ENCODE results near the gene KCTD15.

KCTD15 gene

GRCh38 chr19:33780746-33781145 lies 15.9 kb upstream of the KCTD15 start:
- Histone ChIP-seq H3K79me2 (ENCODE audit: control insufficient read depth, insufficient read depth, low read length, unreplicated experiment) (no peaks in the 10 kb centered on the region), H3K27ac (ENCODE audit: low read depth, low read length) (no peak overlapping the region), H3K36me3 (ENCODE audit: insufficient read depth, low read length) (no peaks in the 10 kb centered on the region), H3K4me3 (ENCODE audit: low read depth, low read length) (no peak overlapping the region), H3K27me3 (ENCODE audit: insufficient read depth, low read length) (peaks cover 29% of the 10 kb centered on the region; the same call in 1 of the 2 replicates), H2AFZ (ENCODE audit: low read length, unreplicated experiment) (no peak overlapping the region), H3K4me1 (ENCODE audit: control insufficient read depth, insufficient read depth, low read length, unreplicated experiment) (no peaks in the 10 kb centered on the region)

- H2AFZ ChIP-seq (ENCODE audit: low read length, unreplicated experiment), result no peak overlapping the region
- H3K79me2 ChIP-seq (ENCODE audit: control insufficient read depth, insufficient read depth, low read length, unreplicated experiment), result no peaks in the 10 kb centered on the region
- no peak overlapping the region for H3K4me3 ChIP-seq (ENCODE audit: low read depth, low read length)
- H3K27ac ChIP-seq (ENCODE audit: low read depth, low read length), result no peak overlapping the region
- H3K36me3 ChIP-seq (ENCODE audit: insufficient read depth, low read length), result no peaks in the 10 kb centered on the region
- peaks cover 29% of the 10 kb centered on the region; the same call in 1 of the 2 replicates for H3K27me3 ChIP-seq (ENCODE audit: insufficient read depth, low read length)
- H3K4me1 ChIP-seq (ENCODE audit: control insufficient read depth, insufficient read depth, low read length, unreplicated experiment), result no peaks in the 10 kb centered on the region
These were observed 15.2 kb upstream of the KCTD15 start for GRCh38 chr19:33781415-33781935.

GRCh38 chr19:33781996-33782395 lies 14.7 kb upstream of the KCTD15 start:
- H3K79me2 ChIP-seq (ENCODE audit: control insufficient read depth, insufficient read depth, low read length, unreplicated experiment), result no peaks in the 10 kb centered on the region
- H3K27me3 ChIP-seq (ENCODE audit: insufficient read depth, low read length), result peaks cover 29% of the 10 kb centered on the region; the same call in 1 of the 2 replicates
- no peaks in the 10 kb centered on the region for H3K4me1 ChIP-seq (ENCODE audit: control insufficient read depth, insufficient read depth, low read length, unreplicated experiment)
- no peak overlapping the region for H2AFZ ChIP-seq (ENCODE audit: low read length, unreplicated experiment)
- no peak overlapping the region for H3K27ac ChIP-seq (ENCODE audit: low read depth, low read length)
- no peaks in the 10 kb centered on the region for H3K36me3 ChIP-seq (ENCODE audit: insufficient read depth, low read length)
- no peak overlapping the region for H3K4me3 ChIP-seq (ENCODE audit: low read depth, low read length)

- peaks cover 27% of the 10 kb centered on the region; the same call in 1 of the 2 replicates for H3K27me3 ChIP-seq (ENCODE audit: insufficient read depth, low read length)
- H3K4me3 ChIP-seq (ENCODE audit: low read depth, low read length), result no peak overlapping the region
- H3K27ac ChIP-seq (ENCODE audit: low read depth, low read length), result no peak overlapping the region
- H3K36me3 ChIP-seq (ENCODE audit: insufficient read depth, low read length), result no peaks in the 10 kb centered on the region
- no peaks in the 10 kb centered on the region for H3K4me1 ChIP-seq (ENCODE audit: control insufficient read depth, insufficient read depth, low read length, unreplicated experiment)
- H3K79me2 ChIP-seq (ENCODE audit: control insufficient read depth, insufficient read depth, low read length, unreplicated experiment), result no peaks in the 10 kb centered on the region
- H2AFZ ChIP-seq (ENCODE audit: low read length, unreplicated experiment), result no peak overlapping the region
These were observed 12.2 kb upstream of the KCTD15 start for GRCh38 chr19:33784432-33784831.

GRCh38 chr19:33785795-33786194 lies 10.9 kb upstream of the KCTD15 start:
- no peak overlapping the region for H2AFZ ChIP-seq (ENCODE audit: low read length, unreplicated experiment)
- no peaks in the 10 kb centered on the region for H3K4me1 ChIP-seq (ENCODE audit: control insufficient read depth, insufficient read depth, low read length, unreplicated experiment)
- no peak overlapping the region for H3K27ac ChIP-seq (ENCODE audit: low read depth, low read length)
- H3K4me3 ChIP-seq (ENCODE audit: low read depth, low read length), result no peak overlapping the region
- H3K36me3 ChIP-seq (ENCODE audit: insufficient read depth, low read length), result no peaks in the 10 kb centered on the region
- H3K27me3 ChIP-seq (ENCODE audit: insufficient read depth, low read length), result peaks cover 15% of the 10 kb centered on the region; the same call in 1 of the 2 replicates
- H3K79me2 ChIP-seq (ENCODE audit: control insufficient read depth, insufficient read depth, low read length, unreplicated experiment), result no peaks in the 10 kb centered on the region

GRCh38 chr19:33788676-33789075 lies 8.0 kb upstream of the KCTD15 start:
- Histone ChIP-seq H3K79me2 (ENCODE audit: control insufficient read depth, insufficient read depth, low read length, unreplicated experiment) (no peaks in the 10 kb centered on the region), H3K4me3 (ENCODE audit: low read depth, low read length) (no peak overlapping the region), H3K27me3 (ENCODE audit: insufficient read depth, low read length) (0 out of 2 replicates have a peak, but pooled peaks cover 9% of the 10 kb centered on the region), H2AFZ (ENCODE audit: low read length, unreplicated experiment) (no peak overlapping the region), H3K27ac (ENCODE audit: low read depth, low read length) (no peak overlapping the region), H3K36me3 (ENCODE audit: insufficient read depth, low read length) (no peaks in the 10 kb centered on the region), H3K4me1 (ENCODE audit: control insufficient read depth, insufficient read depth, low read length, unreplicated experiment) (no peaks in the 10 kb centered on the region)

- H3K79me2 ChIP-seq (ENCODE audit: control insufficient read depth, insufficient read depth, low read length, unreplicated experiment), result no peaks in the 10 kb centered on the region
These were observed 7.3 kb upstream of the KCTD15 start for GRCh38 chr19:33789344-33789743.

GRCh38 chr19:33794683-33795369 lies 1.8 kb upstream of the KCTD15 start:
- H3K4me3 ChIP-seq (ENCODE audit: low read depth, low read length), result peak overlapping the region; percentile 89
- H3K4me1 ChIP-seq (ENCODE audit: control insufficient read depth, insufficient read depth, low read length, unreplicated experiment), result peaks cover 8% of the 10 kb centered on the region
- peak overlapping the region; percentile 74; the same call in 1 of the 2 replicates for H3K27ac ChIP-seq (ENCODE audit: low read depth, low read length)
- no peaks in the 10 kb centered on the region for H3K27me3 ChIP-seq (ENCODE audit: insufficient read depth, low read length)
- H2AFZ ChIP-seq (ENCODE audit: low read length, unreplicated experiment), result peak overlapping the region; percentile 38
- H3K36me3 ChIP-seq (ENCODE audit: insufficient read depth, low read length), result no peaks in the 10 kb centered on the region
- H3K79me2 ChIP-seq (ENCODE audit: control insufficient read depth, insufficient read depth, low read length, unreplicated experiment), result no peaks in the 10 kb centered on the region

More at GRCh38 chr19:33789344-33789743, 7.3 kb upstream of the KCTD15 start:
- Histone ChIP-seq H3K27ac (ENCODE audit: low read depth, low read length) (no peak overlapping the region), H3K36me3 (ENCODE audit: insufficient read depth, low read length) (no peaks in the 10 kb centered on the region), H3K4me1 (ENCODE audit: control insufficient read depth, insufficient read depth, low read length, unreplicated experiment) (peaks cover 2% of the 10 kb centered on the region), H3K4me3 (ENCODE audit: low read depth, low read length) (no peak overlapping the region), H2AFZ (ENCODE audit: low read length, unreplicated experiment) (no peak overlapping the region), H3K27me3 (ENCODE audit: insufficient read depth, low read length) (0 out of 2 replicates have a peak, but pooled peaks cover 9% of the 10 kb centered on the region)

GRCh38 chr19:33795370-33796163 lies 1.1 kb upstream of the KCTD15 start:
- Histone ChIP-seq H3K27ac (ENCODE audit: low read depth, low read length) (peak overlapping the region; percentile 74), H3K4me3 (ENCODE audit: low read depth, low read length) (peak overlapping the region; percentile 89), H2AFZ (ENCODE audit: low read length, unreplicated experiment) (peak overlapping the region; percentile 38)

GRCh38 chr19:33797802-33798671 lies 1.4 kb downstream of the KCTD15 start:
- H3K36me3 ChIP-seq (ENCODE audit: insufficient read depth, low read length), result no peaks in the 10 kb centered on the region
- H2AFZ ChIP-seq (ENCODE audit: low read length, unreplicated experiment), result peak overlapping the region; percentile 38
- peak overlapping the region; percentile 89 for H3K4me3 ChIP-seq (ENCODE audit: low read depth, low read length)
- H3K4me1 ChIP-seq (ENCODE audit: control insufficient read depth, insufficient read depth, low read length, unreplicated experiment), result peaks cover 8% of the 10 kb centered on the region
- H3K27me3 ChIP-seq (ENCODE audit: insufficient read depth, low read length), result no peaks in the 10 kb centered on the region
- H3K79me2 ChIP-seq (ENCODE audit: control insufficient read depth, insufficient read depth, low read length, unreplicated experiment), result no peaks in the 10 kb centered on the region
- H3K27ac ChIP-seq (ENCODE audit: low read depth, low read length), result no peak overlapping the region

More at GRCh38 chr19:33795370-33796163, 1.1 kb upstream of the KCTD15 start:
- peaks cover 8% of the 10 kb centered on the region for H3K4me1 ChIP-seq (ENCODE audit: control insufficient read depth, insufficient read depth, low read length, unreplicated experiment)
- H3K36me3 ChIP-seq (ENCODE audit: insufficient read depth, low read length), result no peaks in the 10 kb centered on the region
- H3K27me3 ChIP-seq (ENCODE audit: insufficient read depth, low read length), result no peaks in the 10 kb centered on the region
- no peaks in the 10 kb centered on the region for H3K79me2 ChIP-seq (ENCODE audit: control insufficient read depth, insufficient read depth, low read length, unreplicated experiment)

Data from ACC112 (cell line).